UCSD-AML1 (cell line): ENCODE results near the gene ARHGAP18.

Experiments used
- DNase-seq: peaks from one replicate; lab custom pipeline; 2025; ENCODE audit not compliant: unreplicated experiment; lab: John Stamatoyannopoulos, UW

The ARHGAP18 gene

GRCh38 chr6:129645830-129646579, 64.0 kb downstream of the ARHGAP18 start:
- DNase-seq, result no peak

GRCh38 chr6:129645106-129645829, 64.7 kb downstream of the ARHGAP18 start:
- DNase-seq, result no peak

GRCh38 chr6:129644567-129645015, 65.4 kb downstream of the ARHGAP18 start:
- DNase-seq, result no peak

GRCh38 chr6:129643968-129644367, 66.0 kb downstream of the ARHGAP18 start:
- no peak for DNase-seq

GRCh38 chr6:129643176-129643575, 66.8 kb downstream of the ARHGAP18 start:
- no peak for DNase-seq

- DNase-seq, result no peak
These were observed 67.7 kb downstream of the ARHGAP18 start for GRCh38 chr6:129642322-129642721.

- DNase-seq, result no peak
These were observed 68.6 kb downstream of the ARHGAP18 start for GRCh38 chr6:129641344-129641743.

GRCh38 chr6:129638686-129639085, 71.3 kb downstream of the ARHGAP18 start:
- no peak for DNase-seq

GRCh38 chr6:129638055-129638684, 71.8 kb downstream of the ARHGAP18 start:
- DNase-seq, result no peak

GRCh38 chr6:129637340-129638054, 72.5 kb downstream of the ARHGAP18 start:
- no peak for DNase-seq

GRCh38 chr6:129635396-129636130, 74.4 kb downstream of the ARHGAP18 start:
- no peak for DNase-seq

- DNase-seq, result no peak
These were observed 75.4 kb downstream of the ARHGAP18 start for GRCh38 chr6:129634411-129635230.

GRCh38 chr6:129633529-129633928, 76.4 kb downstream of the ARHGAP18 start:
- DNase-seq, result no peak

- no peak for DNase-seq
These were observed 77.8 kb downstream of the ARHGAP18 start for GRCh38 chr6:129632172-129632613.

- no peak for DNase-seq
These were observed 78.9 kb downstream of the ARHGAP18 start for GRCh38 chr6:129631070-129631469.

- no peak for DNase-seq
These were observed 79.4 kb downstream of the ARHGAP18 start for GRCh38 chr6:129630596-129630995.

- DNase-seq, result no peak
These were observed 81.7 kb downstream of the ARHGAP18 start for GRCh38 chr6:129628101-129628815.

GRCh38 chr6:129624488-129624887, 85.5 kb downstream of the ARHGAP18 start:
- no peak for DNase-seq
